KMS-11 (cell line): Measurements from ENCODE around the gene MBNL1.

Source experiments
- H2AFZ ChIP-seq: fragments of 200-600 bp; sonication (generic); 2 replicates; pipeline ENCODE4 v1.6.1; 2016; ENCODE audit warnings: antibody characterized with exemption, mixed run types, low read depth
- H3K27ac ChIP-seq: fragments of 200-600 bp; sonication (generic); 2 replicates; pipeline ENCODE4 v1.6.1; 2016; ENCODE audit warnings: mild to moderate bottlenecking, mixed run types
- H3K27me3 ChIP-seq: fragments of 200-600 bp; sonication (generic); 2 replicates; pipeline ENCODE4 v1.6.1; 2017; ENCODE audit warnings: mild to moderate bottlenecking, low read depth, mixed run types, moderate library complexity; ENCODE audit not compliant: insufficient read depth
- H3K36me3 ChIP-seq: fragments of 200-600 bp; sonication (generic); 2 replicates; pipeline ENCODE4 v1.6.1; 2017; ENCODE audit warnings: mild to moderate bottlenecking, mixed run types; ENCODE audit not compliant: insufficient read depth
- H3K4me1 ChIP-seq: fragments of 200-600 bp; sonication (generic); 2 replicates; pipeline ENCODE4 v1.6.1; 2016; ENCODE audit warnings: mild to moderate bottlenecking, low read depth, mixed run types; ENCODE audit not compliant: poor library complexity, severe bottlenecking
- H3K4me2 ChIP-seq: fragments of 200-600 bp; sonication (generic); 2 replicates; pipeline ENCODE4 v1.7.0; 2016; ENCODE audit warnings: mild to moderate bottlenecking, mixed run types
- H3K4me3 ChIP-seq: fragments of 200-600 bp; sonication (generic); IDR thresholded peaks from 2 replicates; pipeline ENCODE4 v1.6.1; 2017; ENCODE audit warnings: low read depth, low read length, mixed read lengths; ENCODE audit not compliant: insufficient read depth
- H3K79me2 ChIP-seq: fragments of 200-600 bp; sonication (generic); 2 replicates; pipeline ENCODE4 v1.6.1; 2016; ENCODE audit warnings: low read depth, mixed run types; ENCODE audit not compliant: insufficient read depth
- H3K9ac ChIP-seq: fragments of 200-600 bp; sonication (generic); 2 replicates; pipeline ENCODE4 v1.6.1; 2016; ENCODE audit warnings: mild to moderate bottlenecking, mixed run types
- H4K20me1 ChIP-seq: fragments of 200-600 bp; sonication (generic); 2 replicates; pipeline ENCODE4 v1.6.1; 2016; ENCODE audit warnings: mild to moderate bottlenecking, mixed run types; ENCODE audit not compliant: insufficient read depth
- TF ChIP-seq, protein P1 (sequence below): fragments of 200-600 bp; sonication (generic); conservative IDR thresholded peaks from 2 replicates; pipeline ENCODE4 v1.6.1; 2017; ENCODE audit warnings: low read depth, mild to moderate bottlenecking, antibody characterized with exemption, low read length, moderate library complexity, mixed read lengths

The MBNL1 gene

DNA sequence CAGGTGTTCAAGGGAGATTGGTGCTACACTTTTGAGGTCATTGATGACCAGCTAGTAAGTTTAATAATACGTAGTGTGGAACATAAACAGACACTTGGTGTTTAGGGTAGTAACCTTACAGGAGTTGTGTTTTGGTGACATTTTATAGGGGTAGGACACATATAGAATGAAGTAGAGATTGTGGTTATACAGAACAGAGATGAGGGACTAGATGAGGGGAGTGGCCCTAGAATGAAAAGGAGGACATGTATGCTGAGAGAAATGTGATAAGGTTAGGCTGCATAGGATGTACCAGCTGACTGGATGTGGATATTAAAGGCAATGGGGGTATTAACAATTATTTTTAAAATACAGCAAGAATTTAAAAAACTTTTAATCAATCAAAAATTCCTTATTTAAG, 8.0 kb downstream of the MBNL1 start:
- H3K9ac ChIP-seq: peak overlapping the region; percentile 99
- H2AFZ ChIP-seq: no peak overlapping the region
- peaks cover 40% of the 10 kb centered on the region for H4K20me1 ChIP-seq
- H3K36me3 ChIP-seq: 0 out of 2 replicates have a peak, but pooled peaks cover 5% of the 10 kb centered on the region
- TF ChIP-seq, protein P1, sequence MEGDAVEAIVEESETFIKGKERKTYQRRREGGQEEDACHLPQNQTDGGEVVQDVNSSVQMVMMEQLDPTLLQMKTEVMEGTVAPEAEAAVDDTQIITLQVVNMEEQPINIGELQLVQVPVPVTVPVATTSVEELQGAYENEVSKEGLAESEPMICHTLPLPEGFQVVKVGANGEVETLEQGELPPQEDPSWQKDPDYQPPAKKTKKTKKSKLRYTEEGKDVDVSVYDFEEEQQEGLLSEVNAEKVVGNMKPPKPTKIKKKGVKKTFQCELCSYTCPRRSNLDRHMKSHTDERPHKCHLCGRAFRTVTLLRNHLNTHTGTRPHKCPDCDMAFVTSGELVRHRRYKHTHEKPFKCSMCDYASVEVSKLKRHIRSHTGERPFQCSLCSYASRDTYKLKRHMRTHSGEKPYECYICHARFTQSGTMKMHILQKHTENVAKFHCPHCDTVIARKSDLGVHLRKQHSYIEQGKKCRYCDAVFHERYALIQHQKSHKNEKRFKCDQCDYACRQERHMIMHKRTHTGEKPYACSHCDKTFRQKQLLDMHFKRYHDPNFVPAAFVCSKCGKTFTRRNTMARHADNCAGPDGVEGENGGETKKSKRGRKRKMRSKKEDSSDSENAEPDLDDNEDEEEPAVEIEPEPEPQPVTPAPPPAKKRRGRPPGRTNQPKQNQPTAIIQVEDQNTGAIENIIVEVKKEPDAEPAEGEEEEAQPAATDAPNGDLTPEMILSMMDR: no peak
- H3K79me2 ChIP-seq: peaks cover 100% of the 10 kb centered on the region
- no peak overlapping the region for H3K4me3 ChIP-seq
- H3K4me2 ChIP-seq: peak overlapping the region; percentile 99
- peaks cover 92% of the 10 kb centered on the region for H3K4me1 ChIP-seq
- peak overlapping the region; percentile 99 for H3K27ac ChIP-seq
- no peaks in the 10 kb centered on the region for H3K27me3 ChIP-seq

DNA sequence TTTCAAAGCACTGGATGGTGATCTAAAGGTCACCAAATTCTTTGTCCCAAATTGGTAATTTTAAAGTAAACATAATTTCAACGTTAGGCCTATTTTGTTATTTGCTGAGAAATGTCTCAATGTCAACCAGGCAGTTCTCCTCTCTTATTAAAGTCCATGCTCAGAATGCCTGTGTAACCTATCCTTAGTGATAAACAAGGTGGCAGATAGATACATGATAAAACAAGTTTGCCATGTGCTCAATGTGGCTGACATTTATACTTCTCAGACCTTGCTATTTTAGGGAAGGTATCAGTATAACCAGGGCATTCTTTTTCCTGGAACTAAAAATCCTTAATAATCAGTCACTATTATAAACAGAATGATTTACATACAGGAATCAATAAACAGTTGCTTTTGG, 8.5 kb downstream of the MBNL1 start:
- no peaks in the 10 kb centered on the region for H3K27me3 ChIP-seq
- no peak overlapping the region for H2AFZ ChIP-seq
- TF ChIP-seq, protein P1: no peak
- 0 out of 2 replicates have a peak, but pooled peaks cover 5% of the 10 kb centered on the region for H3K36me3 ChIP-seq
- H3K79me2 ChIP-seq: peaks cover 100% of the 10 kb centered on the region
- H3K4me3 ChIP-seq: no peak overlapping the region
- peak overlapping the region; percentile 99 for H3K27ac ChIP-seq
- peaks cover 97% of the 10 kb centered on the region for H3K4me1 ChIP-seq
- peaks cover 42% of the 10 kb centered on the region for H4K20me1 ChIP-seq
- peak overlapping the region; percentile 99 for H3K9ac ChIP-seq
- peak overlapping the region; percentile 99 for H3K4me2 ChIP-seq

DNA sequence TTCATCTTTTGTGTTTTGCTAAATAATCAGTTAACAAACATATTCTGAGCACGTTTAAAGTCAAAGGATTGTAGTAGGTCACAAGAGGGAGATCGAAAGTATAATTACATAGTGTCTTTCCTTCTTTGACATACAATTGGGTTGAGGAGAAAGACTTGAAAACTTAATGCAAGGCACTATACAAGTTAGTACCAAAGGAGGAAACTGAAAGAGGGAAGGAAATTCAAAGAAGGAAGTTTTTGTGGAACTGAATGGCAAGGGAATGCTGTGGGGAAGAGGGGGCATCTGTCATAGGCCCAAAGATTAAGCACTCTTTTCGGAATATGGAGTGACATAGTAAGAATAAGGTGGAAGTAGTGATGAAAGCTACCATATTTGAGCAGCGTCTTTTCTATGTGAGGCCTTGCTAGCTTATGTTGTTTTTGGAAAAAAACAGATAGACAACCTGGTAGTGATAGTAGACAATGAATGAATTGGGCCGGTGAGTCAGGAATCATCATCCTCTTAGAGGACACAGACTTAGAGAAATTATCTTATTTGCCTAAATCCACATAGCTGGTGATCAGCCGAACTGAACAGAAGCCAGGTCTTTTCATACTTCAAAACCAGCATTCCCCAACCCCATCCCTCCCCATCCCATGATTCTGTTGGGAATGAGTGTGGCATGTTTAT, 10.2 kb downstream of the MBNL1 start:
- Histone ChIP-seq H3K36me3 (no peaks in the 10 kb centered on the region), H3K27ac (peak overlapping the region; percentile 99), H3K4me3 (no peak overlapping the region), H2AFZ (no peak overlapping the region), H3K4me2 (peak overlapping the region; percentile 99), H3K9ac (peak overlapping the region; percentile 99), H3K27me3 (no peaks in the 10 kb centered on the region), H3K79me2 (peaks cover 100% of the 10 kb centered on the region), H3K4me1 (peaks cover 98% of the 10 kb centered on the region), H4K20me1 (peaks cover 47% of the 10 kb centered on the region)
- TF ChIP-seq, protein P1: no peak

DNA sequence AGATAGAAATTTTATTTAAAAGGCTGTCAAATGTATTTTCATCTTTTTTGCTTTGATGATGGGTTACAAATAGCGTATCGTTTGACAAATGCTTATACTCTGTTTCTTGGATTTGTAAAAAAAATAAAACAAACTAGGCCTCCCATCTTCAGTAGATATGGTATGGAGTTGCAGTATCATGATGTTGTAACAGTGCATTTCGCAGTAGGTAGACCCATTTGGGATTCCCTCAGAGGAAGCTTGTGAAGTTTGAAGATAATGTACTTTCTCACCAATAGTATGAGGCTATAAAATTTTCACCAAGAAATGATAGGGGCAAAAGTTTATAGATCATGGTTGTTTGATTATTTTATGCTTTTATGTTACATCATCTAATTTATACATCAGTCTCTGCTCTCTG, 10.8 kb downstream of the MBNL1 start:
- Histone ChIP-seq H3K4me2 (peak overlapping the region; percentile 99), H3K36me3 (no peaks in the 10 kb centered on the region), H3K4me3 (no peak overlapping the region), H3K4me1 (peaks cover 98% of the 10 kb centered on the region), H2AFZ (no peak overlapping the region), H3K27ac (peak overlapping the region; percentile 99), H3K27me3 (no peaks in the 10 kb centered on the region), H4K20me1 (peaks cover 47% of the 10 kb centered on the region), H3K9ac (peak overlapping the region; percentile 99), H3K79me2 (peaks cover 100% of the 10 kb centered on the region)
- TF ChIP-seq, protein P1: no peak
